Stimulated activated CD8-positive, alpha-beta memory T cell treated with anti-CD3 and anti-CD28 coated beads, Interleukin-12 subunit alpha, Interleukin-12 subunit beta, amount 100 ng/mL, for 4 hours (primary cell): ENCODE data around the gene KDM5C.

Experiments used
- DNase-seq: peaks from one replicate; pipeline ENCODE4 v3.0.0-alpha.2; 2020; ENCODE audit warnings: low read depth

The KDM5C gene

DNA sequence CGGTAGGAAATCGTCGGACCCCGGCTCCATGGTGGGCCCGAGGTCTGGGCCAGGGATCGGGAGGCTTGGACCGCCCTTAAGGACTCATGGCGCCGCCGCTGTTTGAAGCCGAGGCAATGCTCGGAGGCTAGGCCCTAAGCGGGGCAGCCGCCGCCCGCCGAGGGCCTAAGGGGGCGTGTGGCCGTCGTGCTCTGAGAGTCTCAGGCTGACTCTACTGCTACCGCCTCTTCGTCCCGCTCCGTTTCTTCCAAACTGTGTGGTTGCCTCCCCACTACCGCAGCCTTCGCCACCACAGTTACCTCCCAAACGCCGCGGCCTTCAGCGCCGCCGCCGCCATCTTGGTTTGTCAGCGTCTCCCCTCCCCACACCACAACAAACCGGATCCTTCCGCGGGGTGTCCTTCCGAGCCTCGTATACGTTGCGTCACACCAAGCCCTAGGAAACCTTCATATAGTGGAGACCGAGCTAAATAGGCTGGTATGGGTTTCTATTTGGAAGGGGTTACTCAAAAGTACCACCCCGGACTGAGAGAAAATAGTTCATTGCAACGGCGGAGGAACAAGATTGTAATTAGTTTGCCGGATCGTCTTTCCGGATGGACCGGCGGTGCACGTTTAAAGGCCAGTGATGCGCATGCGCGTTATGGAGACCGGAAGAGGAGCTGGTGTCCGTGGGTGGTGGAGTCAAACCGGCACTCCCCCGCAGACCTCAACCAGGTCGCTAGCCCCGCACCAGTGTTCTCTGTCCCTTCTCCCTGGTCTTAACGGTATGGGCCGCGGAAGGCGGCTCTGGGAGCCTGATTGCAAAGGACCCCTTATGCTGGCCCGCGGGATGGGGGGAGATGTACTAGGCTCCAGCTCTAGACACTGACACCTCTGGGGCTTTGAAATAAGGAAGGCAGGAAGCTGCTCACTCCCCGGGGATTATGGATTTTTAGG, at the start of gene KDM5C:
KDM5C (minus strand) TSS at position 348 of the 938 bp plus-strand sequence; CDS start at position 30, 318 bp downstream.
- DNase-seq: peak; percentile 86

DNA sequence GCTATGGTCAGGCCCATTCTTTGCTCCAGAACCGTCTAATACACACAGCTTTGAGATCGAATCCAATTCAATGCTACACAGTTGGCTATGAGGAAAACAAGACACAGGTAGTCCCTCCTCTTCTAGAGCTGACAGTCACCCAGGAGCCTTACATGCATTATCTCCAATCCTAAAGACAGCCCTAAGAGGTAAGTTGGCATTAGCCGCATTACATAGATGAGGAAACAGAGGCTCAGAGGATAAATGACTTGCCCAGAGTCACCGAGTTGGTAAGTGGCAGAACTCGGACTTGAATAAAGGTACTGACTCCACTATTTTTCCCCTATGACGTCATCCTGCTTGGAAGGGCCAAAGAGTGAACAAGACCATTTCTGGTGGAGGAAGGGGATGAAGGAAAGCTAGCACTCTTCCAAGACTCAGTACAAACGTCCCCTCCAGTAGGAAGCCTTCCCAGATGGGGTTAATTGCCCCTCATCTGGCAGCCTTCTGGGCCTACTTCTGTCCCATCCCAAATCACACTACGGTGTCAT, 47.9 kb upstream of the KDM5C start:
- no peak for DNase-seq

DNA sequence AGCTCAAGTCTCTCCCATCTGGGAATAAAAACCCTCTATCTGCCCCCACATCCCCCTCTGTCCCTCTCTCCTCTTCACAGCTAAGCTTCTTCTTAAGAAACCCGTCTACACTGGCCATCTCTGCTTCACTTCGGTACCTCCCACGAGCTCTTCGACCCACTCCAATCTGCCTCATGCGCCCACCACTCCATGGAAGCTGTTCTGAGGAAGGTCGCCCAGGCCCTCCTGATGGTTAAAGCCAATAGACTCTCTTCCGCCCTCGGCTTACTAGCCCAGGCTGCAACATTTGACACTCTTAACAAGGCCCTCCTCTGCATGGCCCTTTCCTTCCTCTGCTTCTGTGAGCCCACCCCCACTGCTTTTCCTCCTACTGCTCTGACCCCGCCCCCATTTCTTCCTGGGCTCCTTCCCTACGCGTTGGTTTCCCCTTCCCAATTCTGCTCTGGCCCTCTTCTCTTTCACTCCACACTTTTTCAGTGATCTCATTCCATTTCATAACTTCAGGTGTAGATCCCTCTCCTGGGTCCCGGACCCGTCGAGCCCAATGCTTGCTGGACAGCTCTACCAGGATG, 44.6 kb upstream of the KDM5C start:
- DNase-seq: no peak

DNA sequence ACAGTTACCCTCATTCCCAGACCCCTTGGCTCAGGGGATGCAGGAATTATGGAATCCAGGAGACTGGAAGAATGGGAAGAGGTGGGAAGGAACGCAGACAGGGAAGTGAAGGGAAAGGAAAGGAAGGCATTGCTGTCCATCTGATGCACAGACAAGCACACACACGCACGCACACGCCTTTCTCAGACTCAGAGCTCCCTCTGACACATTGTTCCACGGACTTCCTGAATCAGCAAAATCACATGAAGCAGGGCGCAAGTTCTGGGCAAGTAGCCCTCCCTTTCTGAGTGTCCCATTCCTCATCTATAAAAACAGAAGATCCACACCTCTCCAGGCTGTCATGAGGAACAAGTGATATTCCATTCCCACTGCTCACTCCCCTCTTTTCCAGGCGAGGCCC, 43.2 kb upstream of the KDM5C start:
- no peak for DNase-seq

DNA sequence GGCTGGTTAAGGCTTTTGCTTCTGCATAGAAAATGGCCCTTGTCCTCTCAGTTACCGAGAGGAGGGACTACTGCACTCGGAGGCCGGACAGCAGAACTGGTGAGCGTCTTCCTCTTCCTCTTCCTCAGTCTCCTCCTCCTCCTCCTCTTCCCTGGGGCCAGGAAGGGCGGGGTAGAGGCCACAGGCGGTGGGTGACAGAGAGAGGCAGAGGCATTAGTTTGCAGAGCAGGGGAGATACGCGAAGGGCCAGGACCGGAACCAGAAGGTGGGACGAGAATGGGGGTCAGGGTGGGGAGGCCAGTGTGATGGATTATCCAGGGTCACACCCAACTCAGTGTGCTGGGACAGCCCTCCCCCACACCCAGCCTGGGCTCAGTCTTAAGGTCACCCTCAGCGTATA, 41.9 kb upstream of the KDM5C start:
- DNase-seq: no peak

DNA sequence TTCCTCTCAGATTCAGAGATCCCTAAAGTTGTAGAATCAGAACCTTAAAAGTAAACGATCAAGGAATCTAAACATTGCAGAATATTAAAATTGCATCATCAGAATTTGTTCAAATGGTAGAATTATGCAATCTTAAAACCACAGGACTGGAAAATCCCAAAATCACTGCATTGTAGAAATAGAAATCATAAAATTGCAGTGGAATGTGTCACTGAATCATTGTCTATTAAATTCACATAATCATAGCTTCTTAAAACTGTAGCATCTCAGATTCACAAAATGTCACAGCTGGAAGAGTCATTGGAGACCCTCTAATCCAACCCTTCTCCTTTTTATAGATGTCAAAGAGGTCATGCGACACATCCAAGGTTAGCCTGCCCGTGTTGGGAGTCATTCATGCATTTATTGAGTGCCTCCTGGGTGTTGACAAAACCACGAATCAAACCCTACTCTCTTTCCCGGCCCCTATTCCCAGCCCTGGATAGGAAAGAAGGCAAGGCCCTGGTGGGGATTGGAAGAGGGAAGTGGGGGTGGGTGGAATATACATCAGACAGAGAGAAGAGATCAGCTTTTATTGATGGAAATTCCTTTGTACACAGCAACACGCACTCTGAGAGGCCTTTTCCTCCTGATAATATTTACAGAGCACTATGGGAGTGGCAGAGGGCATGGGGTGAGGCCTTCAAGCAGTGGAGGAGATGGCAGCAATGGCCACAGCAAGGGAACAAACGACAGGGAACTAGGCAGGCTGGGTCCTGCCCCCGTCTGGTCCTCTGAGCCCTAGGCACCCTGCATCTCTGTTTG, 41.0 kb upstream of the KDM5C start:
- DNase-seq: no peak

DNA sequence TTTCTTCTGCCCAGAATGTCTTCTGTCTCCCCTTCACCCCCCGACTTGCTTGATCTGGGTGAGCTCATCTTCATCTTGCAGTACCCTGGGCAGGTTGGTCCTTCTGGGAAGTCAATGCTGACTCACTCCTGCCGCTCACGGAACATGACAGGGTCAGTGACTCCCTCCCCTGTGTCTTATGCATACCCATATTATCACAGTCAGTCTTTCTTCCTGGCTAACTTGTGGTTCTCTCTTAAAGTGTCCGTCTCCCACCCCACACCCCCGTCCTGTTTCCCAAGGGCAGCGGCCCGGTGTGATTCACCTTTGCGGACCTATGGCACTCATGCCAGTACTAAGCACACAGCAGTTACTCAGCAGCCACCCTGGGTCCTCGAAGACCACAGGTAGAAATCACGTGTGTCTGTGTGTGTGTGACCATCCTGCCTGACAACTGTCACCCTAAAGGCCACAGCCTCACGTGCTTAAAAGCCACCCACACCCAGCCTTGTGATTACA, 38.6 kb upstream of the KDM5C start:
- DNase-seq: peak; percentile 40

DNA sequence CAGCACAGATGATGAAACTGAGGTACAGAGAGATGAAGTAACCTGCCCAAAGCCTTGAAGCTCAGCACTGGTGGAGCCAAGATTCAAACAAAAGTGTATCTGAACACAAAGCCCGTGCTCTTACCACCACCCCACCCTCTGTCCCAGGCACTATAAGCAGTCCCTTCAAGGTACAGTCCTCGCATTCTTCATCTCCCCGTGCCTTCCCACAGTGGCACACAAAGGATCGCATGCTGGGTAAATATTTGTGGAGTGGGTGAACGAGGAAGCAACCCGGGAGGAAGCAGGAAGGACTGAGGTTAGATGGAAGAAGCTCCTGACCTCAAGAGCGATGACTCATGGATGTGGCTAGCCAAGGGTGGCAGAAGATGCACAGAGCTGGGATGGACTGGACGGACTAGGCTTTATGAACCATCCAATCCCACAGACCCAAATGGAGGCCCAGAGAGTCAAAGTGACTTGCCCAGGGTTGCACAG, 37.9 kb upstream of the KDM5C start:
- DNase-seq: no peak

DNA sequence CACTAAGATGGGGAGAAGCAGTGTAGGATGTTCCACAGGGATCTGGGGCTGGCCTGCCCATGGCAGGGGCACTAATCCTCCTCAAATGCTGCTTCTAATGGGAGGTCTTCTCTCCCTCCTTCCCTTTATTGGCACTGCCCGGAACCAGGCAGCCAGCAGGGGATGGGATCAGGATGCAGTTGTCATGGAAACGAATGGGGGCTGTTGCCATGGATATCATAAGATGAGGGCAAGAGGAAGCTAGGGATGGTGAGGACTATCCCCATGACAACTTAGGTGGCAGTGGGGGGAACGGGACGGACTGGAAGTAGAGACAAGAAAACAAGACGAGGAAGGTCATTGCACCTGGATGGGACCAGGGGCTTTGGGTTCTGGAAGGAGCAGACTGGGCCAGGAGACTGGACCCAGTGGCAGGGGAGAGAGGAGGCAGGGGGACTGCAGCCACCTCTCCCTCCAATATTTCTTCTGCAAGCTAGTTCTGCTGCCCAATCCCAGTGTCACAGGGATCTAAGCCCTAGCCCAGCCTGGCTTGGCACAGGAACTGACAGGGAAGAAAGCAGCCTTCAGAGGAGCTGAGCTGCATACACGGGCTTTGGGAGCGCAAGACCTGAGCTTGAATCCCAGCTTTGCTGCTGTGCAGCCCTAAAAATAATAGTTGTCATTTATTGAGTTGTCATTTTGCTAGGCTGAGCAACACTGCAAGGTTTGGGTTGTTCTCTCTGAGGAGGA, 37.3 kb upstream of the KDM5C start:
- no peak for DNase-seq

DNA sequence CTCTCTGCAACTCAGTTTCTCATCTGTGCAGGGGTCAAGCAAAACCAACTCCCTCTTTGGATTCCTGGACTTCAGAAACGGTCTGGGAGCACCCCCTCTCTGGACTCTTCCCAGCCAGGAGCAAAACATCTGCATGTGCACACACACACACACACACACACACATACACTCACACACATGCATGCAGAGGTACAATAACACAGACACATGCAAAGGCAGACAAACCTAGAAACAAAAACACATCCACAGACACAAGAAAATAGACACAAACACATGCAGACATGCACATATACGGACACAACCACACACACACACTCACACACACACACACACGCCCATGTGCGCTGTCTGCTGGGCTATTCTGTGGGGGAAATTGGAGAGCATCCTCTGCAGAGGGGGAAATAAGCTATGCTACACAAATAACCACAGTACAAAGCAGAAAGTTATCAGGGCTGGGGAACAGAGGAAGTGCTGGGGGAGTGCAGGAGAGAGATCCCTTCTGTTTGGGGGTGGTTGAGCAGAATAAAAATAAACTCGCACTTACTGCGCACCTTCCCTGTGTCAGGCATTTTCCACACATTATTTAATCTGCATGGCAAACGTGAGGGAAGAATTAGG, 36.5 kb upstream of the KDM5C start:
- no peak for DNase-seq

DNA sequence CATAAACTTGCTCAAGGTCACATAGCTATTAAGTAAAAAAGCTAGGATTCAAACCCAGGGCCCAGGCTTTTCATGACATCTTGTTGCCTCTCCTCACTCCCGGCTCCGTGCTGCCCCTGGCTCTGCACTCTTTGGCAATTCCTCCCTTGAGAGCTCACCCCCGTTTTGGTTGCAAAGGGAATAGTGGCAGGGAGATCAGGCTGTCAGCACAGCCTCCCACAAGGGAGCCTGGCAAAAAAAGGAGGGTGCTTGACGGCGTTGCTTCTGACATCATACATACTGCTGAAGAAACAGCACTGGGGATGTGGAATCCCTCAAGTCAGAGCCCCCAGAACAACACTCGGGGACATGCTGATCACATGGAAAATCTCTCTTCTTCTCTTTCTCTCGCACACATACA, 35.8 kb upstream of the KDM5C start:
- DNase-seq: no peak

DNA sequence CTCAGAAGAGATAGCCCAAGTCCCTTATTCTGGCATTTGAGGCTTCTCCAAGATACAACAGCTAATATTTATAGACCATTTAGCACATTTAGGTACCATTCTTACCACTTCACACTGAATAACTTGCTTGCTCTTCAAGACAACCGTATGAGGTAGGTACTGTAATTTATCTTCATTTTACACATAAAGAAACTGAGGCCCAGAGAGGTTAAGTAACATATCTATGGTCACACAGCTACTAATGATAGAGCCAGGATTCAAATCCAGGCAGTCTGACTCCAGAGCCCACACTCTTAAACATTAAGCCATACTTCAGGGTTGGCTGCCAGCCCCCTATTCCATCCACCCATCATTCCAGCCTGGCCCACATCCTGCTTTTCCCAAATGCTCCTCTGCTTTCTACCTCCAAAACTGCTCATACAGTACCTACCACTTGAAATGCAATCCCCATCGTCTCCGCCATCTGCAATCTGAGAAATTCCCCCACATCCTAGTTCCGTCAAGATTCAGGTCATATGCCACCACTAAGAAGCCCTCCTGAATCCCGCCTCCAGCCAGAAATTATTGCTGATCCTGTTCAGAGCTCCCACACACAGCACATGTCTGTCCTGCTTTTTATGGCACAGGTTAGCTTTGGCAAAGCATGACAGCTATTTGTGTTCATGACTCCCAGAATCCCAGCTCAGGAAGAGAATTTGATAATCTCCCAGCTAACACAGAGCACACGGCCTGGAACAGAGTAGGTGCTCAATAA, 32.8 kb upstream of the KDM5C start:
- no peak for DNase-seq

DNA sequence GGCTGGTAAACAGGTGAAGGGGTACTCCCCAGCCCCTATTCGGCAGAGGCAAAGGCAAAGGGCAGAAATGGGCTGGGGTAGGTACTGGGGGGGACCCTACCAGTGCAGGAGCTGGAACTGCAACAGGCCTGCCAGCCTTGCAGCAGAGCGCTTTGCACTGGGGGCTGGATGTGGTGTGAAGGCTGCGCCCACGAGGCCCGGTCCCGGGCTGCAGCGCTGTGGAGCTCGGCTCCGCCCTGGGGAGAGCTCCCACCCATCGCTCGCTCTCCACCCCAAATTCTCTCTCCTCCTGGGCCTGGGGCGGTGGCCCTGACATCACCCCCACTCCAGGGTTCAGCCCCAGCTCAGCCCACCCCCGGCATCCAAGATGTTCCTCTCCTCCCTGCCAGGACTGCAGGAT, 32.2 kb upstream of the KDM5C start:
- no peak for DNase-seq

DNA sequence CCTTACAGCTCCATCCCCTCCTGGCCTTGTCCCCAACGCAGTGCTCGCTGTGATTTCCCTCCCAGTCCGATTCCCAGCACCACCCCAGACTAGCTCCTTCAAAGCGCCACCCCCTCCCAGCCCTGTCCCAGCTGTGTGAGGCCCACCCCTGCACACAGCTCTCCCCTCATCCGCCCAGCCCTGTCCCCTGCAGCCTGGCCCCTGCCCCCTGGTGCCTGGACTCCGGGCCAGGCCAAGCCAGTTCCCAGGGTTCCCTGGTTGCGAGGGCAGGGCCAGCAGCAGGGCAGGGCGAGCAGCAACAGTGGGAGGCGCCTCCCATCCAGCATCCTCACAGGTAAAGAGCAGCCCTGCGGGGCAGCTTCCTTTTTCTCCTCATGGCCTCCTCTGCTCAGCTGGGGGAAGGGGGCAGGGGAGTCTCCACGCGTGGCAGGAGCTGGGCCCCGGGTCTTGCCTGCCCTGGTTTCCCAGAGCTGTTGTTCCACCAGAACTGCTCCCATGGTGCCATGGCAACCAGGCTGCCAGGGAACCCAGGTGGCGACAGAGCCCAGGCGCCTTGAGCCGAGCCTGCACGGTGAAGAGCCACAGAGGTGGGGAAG, 31.5 kb upstream of the KDM5C start:
- no peak for DNase-seq

DNA sequence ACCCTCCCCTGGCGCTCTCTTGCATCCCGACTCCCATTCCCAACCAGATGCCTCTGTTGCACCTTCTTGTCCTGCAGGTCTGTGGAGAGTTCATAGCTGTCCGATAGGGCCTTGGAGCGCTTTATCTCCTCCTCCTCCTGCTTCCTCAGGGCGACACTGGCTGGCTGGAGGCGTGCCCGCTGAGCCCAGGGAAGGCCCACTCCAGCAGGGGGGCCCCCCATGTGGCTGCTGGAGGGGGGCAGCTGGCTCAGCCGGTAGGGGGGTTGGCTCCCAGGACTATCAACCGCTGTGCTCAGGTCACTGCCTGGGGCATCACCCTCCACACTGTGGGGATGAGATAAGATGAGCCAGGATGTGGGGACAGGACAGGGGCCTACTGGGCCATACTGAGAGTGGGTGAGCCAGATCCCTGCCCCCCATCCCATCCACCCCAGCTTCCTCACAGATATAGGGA, 30.8 kb upstream of the KDM5C start:
- DNase-seq: no peak

DNA sequence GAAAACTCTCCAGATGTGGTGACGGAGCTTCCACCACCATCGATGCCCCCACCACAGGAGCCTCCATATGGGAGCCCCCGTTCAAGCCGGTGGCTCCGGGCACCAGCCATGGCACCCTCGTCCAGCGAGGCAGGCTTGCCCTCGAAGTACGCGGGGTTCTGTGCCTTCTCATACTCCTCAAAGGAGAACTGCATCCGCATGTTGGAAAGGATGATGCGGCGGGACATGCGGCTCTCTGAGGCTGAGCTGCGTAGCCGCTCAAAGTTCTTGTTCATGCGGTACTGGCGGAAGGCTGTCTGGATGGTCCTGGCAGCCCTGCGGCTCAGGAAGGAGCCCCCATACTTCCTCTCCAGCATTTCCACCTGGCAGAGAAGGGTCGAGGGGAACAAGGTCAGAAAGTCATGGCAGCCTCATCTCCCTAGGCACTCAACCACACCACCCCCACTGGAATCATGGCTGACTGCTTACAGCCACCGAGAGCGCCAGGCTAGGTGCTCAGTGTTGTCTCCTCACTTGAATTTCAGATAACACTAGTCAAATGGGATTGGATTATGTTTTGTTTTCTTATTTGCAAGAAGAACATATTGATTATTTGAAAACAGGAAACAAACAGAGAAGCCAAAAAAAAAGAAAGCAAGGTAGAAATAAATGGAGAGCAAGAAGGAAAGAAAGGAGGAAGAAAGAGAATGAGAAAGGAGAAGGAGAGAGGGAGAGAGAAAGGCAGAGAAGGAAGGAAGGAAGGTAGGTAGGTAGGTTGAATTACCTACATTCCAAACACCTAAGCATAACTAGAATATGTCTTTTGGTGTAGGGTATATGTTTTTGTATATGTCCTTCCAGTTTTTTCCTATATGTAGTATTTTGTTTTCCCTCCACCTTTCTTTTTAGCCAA, 29.8 kb upstream of the KDM5C start:
- DNase-seq: no peak

DNA sequence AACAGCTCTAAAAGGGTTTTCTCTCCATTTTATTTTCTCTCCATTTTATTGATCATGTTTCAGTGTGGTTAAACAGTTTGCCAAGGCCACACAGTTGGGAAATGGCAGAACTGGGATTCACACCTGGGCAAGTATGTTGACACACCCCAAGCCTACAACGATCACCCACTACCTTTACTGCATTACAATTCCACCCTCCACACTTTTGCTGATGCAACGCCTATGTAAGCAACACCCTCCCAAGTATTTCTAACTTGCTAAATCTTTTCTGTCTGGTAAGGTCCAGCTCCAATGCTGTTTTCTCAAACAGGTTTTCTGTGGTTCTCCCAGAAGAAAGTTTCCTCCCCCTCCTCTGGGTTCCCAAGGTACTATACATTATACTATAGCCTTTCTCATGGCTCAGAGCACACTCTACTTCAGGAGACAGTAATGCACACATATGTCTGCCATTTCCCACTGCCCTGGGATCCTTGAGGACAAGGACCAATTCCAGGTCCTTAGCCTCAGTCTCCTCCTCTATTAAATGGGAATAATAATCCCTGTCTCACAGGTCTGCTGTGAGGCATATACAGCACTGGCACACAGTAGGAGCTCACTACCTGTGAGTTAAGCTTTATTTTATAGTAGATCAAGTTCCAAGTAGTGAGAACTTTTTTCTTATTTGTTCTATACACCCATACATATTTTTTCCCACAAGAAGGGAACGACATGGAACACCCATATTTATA, 28.4 kb upstream of the KDM5C start:
- DNase-seq: no peak

DNA sequence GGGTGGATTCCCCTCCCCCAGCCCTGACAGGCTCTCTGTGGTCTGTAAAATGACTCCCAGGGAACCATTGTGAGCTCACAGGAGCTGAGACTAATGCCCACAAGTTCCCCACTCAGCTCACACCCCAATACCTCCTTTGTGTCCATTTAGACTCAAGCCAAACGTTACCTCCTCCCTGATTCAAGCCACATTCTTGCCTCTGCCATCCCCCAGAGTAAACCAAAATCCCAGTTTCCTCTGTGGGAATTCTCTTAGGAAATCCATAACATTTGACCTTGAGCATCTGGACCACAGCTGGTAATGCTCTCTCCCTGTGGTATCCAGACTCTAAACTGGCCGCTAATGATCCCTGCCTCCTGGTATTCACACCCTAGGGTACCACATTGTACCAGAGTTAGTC, 26.3 kb upstream of the KDM5C start:
- DNase-seq: no peak
